HG03565 (cell line): Measurements from ENCODE around the gene DCP2.

ENCODE experiments used
- ATAC-seq: cut with Tn5 transposase; IDR thresholded peaks from one replicate; pipeline ENCODE4 v1.9.1; 2021; ENCODE audit warnings: mild to moderate bottlenecking, moderate library complexity; ENCODE audit not compliant: unreplicated experiment

Gene DCP2

DNA sequence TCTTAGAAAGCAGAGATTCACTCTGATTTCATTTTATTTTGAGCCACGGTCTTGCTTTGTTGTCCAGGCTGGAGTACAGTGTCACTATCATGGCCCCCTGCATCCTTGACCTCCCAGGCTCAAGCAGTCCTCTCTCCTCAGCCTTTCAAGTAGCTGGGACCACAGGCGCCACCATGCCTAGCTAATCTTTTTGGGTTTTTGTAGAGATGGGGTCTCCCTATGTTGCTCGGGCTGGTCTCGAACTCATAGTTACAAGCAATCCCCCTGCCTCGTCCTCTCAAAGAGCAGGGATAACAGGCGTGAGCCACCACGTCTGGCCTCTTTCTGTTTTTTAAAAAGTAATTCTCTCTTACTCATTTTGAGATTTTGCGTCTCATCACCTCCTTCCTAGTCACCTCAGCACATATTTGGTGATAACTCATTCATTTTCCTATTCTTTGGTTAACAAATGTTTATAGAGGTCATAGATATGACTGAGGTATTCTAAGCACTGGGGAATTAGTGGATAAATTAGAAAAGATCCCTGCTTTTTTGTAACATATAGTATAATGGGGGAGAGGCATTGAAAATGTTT lies 10.8 kb upstream of the DCP2 start:
- ATAC-seq: no peak

DNA sequence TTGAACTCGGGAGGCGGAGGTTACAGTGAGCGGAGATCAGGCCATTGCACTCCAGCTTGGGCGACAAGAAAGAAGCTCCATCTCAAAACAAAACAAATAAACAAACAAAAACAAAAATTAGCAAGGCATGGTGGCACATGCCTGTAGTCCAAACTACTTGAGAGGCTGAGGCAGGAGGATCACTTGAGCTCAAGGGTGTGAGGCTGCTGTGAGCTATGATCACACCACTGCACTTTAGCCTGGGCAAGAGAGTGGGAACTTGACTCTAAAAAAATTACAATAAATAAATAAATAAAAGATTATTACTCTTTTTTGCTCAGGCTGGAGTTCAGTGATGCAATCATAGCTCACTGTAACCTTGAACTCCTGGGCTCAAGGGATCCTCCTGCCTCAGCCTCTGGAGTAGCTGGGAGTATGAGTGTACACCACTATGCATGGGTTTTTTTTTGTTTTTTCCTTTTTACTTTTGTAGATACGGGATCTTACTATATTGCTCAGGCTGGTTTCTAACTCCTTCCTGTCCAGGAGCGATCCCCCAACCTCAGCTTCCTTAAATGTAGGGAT lies 9.0 kb upstream of the DCP2 start:
- ATAC-seq: no peak

DNA sequence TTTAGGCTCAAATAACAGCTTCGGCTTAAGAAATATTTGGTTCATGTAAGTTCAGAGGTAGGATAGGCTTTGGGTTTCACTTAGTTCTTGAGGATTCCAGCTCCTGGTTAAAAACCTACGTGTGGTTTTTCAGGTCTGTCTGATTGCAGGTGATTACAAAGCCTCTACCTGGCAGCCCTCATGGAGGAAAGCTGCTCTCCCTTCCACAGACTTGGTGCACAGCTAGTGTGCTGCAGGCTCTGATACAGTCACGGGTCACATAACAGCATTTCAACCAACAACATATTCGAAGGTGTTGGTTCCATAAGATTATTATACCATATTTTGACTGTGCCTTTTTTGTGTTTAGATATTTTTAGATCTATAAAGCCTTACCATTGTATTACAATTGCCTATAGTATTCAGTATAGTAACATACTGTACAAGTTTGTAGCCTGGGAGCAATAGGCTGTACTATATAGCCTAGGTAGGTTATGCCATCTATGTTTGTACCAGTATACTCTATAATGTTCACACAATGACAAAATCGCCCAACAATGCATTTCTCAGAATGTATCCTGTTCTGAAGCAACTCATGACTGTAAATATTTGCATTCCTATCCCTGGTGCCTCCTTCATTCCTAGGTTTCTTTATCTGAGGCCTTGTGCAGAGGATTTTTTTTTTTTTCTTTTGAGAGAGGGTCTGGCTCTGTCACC lies 8.0 kb upstream of the DCP2 start:
- no peak for ATAC-seq

- no peak for ATAC-seq
Observed at GRCh38 chr5:112971276-112971675, 5.3 kb upstream of the DCP2 start.

- no peak for ATAC-seq
Observed at GRCh38 chr5:112973036-112973435, 3.6 kb upstream of the DCP2 start.

GRCh38 chr5:112973904-112974303 lies 2.7 kb upstream of the DCP2 start:
- no peak for ATAC-seq

DNA sequence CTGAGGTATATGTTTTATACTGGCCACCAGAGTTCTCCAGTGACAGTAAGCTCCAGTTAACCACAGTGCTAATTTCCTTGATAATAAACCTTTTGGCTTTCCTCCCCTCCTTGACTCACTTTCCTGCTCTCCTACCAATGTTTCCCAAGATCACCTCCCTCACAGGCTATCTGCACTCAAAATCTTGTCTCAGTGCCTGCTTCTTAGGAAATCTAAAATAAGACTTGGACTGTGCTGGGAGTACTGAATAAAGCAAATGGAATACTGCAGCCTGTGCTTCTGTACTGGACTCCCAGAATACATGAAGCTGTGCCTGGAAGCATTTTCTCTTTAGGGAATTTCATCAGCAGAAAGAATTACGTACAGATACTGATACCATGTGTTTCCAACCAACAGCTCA lies 1.7 kb upstream of the DCP2 start:
- no peak for ATAC-seq

- ATAC-seq: no peak
Observed at GRCh38 chr5:112975721-112976431, 722 bp upstream of the DCP2 start.

DNA sequence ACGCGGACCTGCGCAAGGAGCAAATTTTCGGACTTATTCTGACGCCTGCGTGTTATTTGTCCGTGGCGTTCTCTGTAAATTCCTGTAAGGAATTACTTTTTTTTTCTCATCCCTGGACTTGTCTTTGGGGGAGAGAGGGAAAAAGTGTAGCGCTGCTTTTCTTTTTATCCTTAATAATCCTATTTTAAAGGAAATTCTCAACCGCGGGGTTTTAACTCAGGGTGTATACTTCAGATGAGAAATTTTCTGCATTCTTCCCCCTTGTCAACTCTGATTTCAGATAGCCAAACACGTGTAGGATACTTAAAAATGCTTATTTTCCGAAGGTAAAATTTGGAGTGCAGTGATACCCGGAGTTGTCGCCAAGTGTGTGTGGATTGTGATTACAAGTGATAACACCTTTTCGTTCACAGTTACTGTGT lies 853 bp downstream of the DCP2 start:
- ATAC-seq: no peak

DNA sequence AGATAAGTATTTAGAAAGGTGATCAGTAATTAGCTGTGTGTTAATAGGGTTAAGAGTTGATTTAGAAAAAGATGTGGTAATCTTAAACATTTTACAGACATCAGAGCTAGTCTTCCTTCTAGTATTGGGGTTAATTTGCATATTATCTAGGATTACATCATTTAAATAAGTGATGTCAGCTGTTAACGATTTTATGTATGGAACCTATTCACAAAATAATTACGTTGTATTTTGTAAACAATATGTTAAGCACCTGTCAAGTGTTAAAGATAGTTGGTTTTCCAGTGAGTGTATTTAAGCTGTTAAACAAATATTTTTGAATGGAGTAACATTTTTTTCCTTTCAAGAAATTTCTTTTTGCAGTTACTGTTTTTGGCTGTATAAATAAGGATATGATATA lies 2.2 kb downstream of the DCP2 start:
- ATAC-seq: no peak

- no peak for ATAC-seq
Observed at GRCh38 chr5:112979723-112980122, 3.1 kb downstream of the DCP2 start.

- no peak for ATAC-seq
Observed at GRCh38 chr5:112983363-112983762, 6.8 kb downstream of the DCP2 start.

DNA sequence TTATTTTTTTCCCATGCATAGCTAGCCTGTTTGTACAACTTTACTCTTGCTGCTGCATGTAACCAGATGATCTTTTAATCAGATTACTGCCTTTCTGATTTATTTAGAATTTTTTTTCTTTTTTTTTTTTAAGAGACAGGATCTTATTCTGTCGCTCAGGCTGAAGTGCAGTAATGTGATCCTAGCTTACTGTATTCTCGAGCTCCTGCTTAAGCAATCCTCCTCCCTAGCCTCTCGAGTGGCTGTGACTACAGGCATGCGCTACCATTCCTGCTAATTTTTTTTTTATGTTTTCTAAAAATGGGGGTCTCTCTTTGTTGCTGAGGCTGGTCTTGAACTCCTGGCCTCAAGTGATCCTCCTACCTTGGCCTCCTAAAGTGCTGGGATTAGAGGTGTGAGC lies 9.6 kb downstream of the DCP2 start:
- no peak for ATAC-seq

DNA sequence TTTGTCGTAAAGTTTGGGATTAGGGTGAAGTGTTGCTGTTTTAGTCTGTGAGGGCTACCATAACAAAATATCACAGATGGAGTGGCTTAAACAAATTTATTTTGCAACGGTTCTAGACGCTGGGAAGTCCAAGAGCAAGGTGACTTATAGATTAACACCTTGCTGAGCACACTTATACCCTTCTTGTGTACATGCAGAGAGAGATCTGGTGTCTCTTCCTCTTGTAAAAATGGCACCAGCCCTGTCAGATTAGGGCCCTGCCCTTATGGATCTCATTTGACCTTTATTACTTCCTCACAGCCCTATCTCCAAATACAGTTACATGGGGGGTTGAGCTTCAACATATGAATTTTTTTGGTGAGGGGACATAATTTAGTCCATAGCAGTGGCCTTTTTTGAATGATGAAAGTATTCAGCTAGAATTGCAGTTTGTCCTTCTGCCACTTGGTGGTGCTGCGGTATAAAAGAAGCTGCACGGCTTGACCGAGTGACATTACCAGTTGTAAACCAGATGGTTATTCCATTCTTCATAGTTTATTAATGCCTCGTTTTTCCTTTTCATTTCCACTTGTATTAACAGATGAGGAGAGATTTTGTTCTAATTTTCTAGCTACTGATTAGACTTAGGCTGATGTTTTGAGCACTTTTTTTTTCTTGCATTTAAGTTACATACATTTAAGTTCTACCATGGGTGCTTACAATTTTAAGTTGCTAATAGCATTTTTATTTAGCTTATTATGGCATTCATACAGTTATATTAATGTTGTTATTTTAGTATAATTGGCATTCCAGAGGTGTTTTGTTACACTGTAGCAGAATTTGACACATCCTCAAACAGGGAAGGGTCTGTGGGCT lies 19.4 kb downstream of the DCP2 start:
- peak; percentile 68 for ATAC-seq

- no peak for ATAC-seq
Observed at GRCh38 chr5:112996830-112997374, 20.3 kb downstream of the DCP2 start.

DNA sequence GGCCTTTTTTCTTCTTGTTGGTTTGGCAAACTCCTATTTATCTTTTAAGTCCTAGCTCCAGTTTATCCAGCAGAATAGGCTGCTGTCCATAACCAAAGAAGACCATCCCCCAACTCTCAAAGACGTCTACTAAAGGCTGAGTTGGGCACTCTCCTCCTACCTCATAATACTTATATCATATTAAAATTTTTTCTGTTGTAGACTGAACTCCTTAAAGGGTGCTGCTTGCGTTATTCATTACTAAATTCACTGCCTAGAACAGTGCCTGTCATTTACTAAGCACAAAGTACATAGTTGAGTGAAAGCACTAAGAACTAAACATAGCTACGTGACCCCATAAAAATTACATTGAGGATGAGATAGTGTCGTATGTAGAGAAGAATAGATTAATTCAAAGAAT lies 21.7 kb downstream of the DCP2 start:
- no peak for ATAC-seq

DNA sequence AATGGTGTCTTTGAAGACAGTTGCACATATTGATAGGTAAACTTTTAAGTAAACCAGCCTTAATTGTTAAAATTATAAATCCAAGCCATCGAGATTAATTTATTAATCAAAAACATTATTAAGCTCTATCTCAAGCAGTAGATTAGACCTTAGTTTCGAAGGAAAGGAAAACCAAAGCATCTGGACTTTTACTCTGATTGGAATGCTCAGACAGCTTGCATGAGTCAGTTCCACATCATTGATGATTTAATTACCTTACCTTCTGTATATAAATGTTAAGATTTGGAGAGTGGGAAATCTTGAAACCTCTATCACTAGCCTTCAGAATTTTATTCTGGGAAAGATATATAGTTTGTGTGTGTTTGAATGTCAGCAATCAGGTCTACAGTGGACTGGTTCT lies 23.9 kb downstream of the DCP2 start:
- ATAC-seq: no peak

DNA sequence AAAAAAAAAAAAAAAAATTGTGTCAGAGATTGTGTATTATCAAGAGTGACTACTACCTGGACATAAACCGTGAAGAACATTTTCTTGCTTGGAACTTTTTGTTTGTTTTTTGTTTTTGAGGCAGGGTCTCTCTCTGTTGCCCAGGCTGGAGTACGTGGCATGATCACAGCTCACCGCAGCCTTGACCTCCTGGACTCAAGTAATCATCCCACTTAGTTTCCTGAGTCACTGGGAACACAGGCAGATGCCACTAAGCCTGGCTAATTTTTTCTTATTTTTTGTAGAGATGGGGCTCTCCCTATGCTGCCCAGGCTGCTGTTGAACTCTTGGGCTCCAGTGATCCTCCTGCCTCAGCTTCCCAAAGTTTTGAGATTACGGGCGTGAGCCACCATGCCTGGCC lies 25.8 kb downstream of the DCP2 start:
- ATAC-seq: no peak

GRCh38 chr5:113003763-113004162 lies 27.2 kb downstream of the DCP2 start:
- no peak for ATAC-seq

- ATAC-seq: no peak
Observed at GRCh38 chr5:113005454-113005853, 28.9 kb downstream of the DCP2 start.
